OCI-LY3 (cell line): ENCODE data around the gene CCBE1.

Experiments used
- H2AFZ ChIP-seq: fragments of 200-600, 300-600 bp; shearing (Covaris generic); 2 replicates; pipeline ENCODE4 v1.6.0; 2014; ENCODE audit warnings: antibody characterized with exemption, low read depth, low read length
- H3K27ac ChIP-seq: fragments of 200-600, 300-600 bp; sonication (generic); 2 replicates; pipeline ENCODE4 v1.5.1; 2014; ENCODE audit warnings: mild to moderate bottlenecking, low read length, moderate library complexity, mixed read lengths
- H3K27me3 ChIP-seq: fragments of 200-600, 300-600 bp; sonication (generic); 2 replicates; pipeline ENCODE4 v1.6.1; 2014; ENCODE audit warnings: low read depth, low read length, mixed read lengths
- H3K36me3 ChIP-seq: fragments of 200-600, 300-600 bp; sonication (generic); replicated peaks from 2 replicates; pipeline ENCODE3; 2014; ENCODE audit warnings: low read depth, low read length, mixed read lengths
- H3K4me1 ChIP-seq: fragments of 300-600, 200-600 bp; sonication (generic); 2 replicates; pipeline ENCODE4 v1.6.1; 2014; ENCODE audit warnings: low read length, mixed read lengths
- H3K4me2 ChIP-seq: fragments of 200-600, 300-600 bp; sonication (generic); 2 replicates; pipeline ENCODE4 v1.6.1; 2014; ENCODE audit warnings: low read length, mixed read lengths
- H3K4me3 ChIP-seq: fragments of 300-600, 200-600 bp; sonication (generic); 2 replicates; pipeline ENCODE4 v1.5.1; 2014; ENCODE audit warnings: antibody characterized with exemption, mild to moderate bottlenecking, low read length, moderate library complexity
- H3K79me2 ChIP-seq: fragments of 300-600, 200-600 bp; shearing (Covaris generic); 2 replicates; pipeline ENCODE4 v1.6.1; 2014; ENCODE audit warnings: mild to moderate bottlenecking, low read length, mixed read lengths
- H3K9ac ChIP-seq: fragments of 300-600, 200-600 bp; shearing (Covaris generic); 2 replicates; pipeline ENCODE4 v1.6.0; 2014; ENCODE audit warnings: mild to moderate bottlenecking, low read length, moderate library complexity
- H3K9me3 ChIP-seq: fragments of 200-600, 300-600 bp; shearing (Covaris generic); 2 replicates; pipeline ENCODE4 v1.6.1; 2014; ENCODE audit warnings: low read length, mixed read lengths; ENCODE audit not compliant: insufficient read depth
- H4K20me1 ChIP-seq: fragments of 200-600, 300-600 bp; sonication (generic); 2 replicates; pipeline ENCODE4 v1.6.1; 2016; ENCODE audit warnings: low read length, mixed read lengths; ENCODE audit not compliant: insufficient read depth
- EZH2phosphoT487 ChIP-seq: fragments of 200-600 bp; shearing (Covaris generic); IDR thresholded peaks from 2 replicates; pipeline ENCODE4 v1.6.1; 2018; ENCODE audit warnings: antibody characterized with exemption, mixed run types, low read depth
- TF ChIP-seq, protein P1 (sequence below): fragments of 200-600, 300-600 bp; sonication (generic); IDR thresholded peaks from 2 replicates; pipeline ENCODE4 v1.5.1; 2014; ENCODE audit warnings: antibody characterized with exemption, low read length, low read depth

Gene CCBE1

DNA sequence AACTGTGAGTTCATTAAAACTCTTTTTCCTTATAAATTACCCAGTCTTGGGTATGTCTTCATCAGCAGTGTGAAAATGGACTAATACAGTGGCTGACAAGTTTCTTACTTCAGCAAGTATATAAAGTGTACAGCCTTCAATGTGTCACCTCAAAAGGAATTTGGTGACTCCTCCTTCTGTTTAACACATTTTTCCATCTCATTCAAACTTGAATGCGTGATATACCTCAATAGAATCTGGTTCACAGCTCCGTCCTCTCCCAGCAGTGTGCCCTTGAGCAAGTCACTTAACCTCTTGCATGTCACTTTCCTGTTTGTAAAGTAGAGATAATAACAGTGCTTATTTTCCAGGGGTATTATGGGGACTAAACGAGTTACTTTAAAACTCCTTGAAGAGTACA, 159.6 kb downstream of the CCBE1 start:
- peaks cover 15% of the 10 kb centered on the region; the same call in 1 of the 2 replicates for H4K20me1 ChIP-seq

DNA sequence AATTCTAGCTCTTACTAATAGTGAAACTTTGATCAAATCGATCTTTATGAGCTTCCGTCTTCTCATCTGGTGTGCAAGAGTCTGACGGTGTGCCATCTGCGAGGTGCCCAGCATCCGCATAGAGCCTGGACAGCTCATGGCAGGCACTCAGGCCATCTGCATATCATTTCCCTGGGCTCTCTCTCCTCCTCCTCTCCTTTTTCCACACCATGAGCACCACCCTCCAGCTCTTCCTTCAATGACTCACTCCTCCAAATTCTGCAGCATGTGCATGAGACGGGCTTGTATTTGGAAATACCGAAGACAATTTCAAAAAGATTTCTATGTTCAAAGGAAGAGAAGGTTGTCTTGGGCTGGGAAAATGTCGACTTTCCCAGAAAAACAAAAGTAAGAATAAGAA, 161.1 kb downstream of the CCBE1 start:
- Histone ChIP-seq H3K79me2 (no peaks in the 10 kb centered on the region), H3K36me3 (no peaks in the 10 kb centered on the region), H3K4me3 (no peak overlapping the region), H3K27ac (no peak overlapping the region), H3K4me2 (peak overlapping the region; percentile 59), H4K20me1 (peaks cover 15% of the 10 kb centered on the region; the same call in 1 of the 2 replicates), H3K4me1 (peaks cover 23% of the 10 kb centered on the region), H3K9ac (no peak overlapping the region), H3K27me3 (peaks cover 77% of the 10 kb centered on the region), H3K9me3 (no peaks in the 10 kb centered on the region), H2AFZ (no peak overlapping the region)
- TF ChIP-seq, protein P1, sequence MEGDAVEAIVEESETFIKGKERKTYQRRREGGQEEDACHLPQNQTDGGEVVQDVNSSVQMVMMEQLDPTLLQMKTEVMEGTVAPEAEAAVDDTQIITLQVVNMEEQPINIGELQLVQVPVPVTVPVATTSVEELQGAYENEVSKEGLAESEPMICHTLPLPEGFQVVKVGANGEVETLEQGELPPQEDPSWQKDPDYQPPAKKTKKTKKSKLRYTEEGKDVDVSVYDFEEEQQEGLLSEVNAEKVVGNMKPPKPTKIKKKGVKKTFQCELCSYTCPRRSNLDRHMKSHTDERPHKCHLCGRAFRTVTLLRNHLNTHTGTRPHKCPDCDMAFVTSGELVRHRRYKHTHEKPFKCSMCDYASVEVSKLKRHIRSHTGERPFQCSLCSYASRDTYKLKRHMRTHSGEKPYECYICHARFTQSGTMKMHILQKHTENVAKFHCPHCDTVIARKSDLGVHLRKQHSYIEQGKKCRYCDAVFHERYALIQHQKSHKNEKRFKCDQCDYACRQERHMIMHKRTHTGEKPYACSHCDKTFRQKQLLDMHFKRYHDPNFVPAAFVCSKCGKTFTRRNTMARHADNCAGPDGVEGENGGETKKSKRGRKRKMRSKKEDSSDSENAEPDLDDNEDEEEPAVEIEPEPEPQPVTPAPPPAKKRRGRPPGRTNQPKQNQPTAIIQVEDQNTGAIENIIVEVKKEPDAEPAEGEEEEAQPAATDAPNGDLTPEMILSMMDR = no peak
- TF ChIP-seq EZH2phosphoT487 = no peak

More for the DNA sequence above, 159.6 kb downstream of the CCBE1 start:
- Histone ChIP-seq H3K4me3 (no peak overlapping the region), H3K9ac (no peak overlapping the region), H3K4me2 (no peak overlapping the region), H3K27ac (no peak overlapping the region), H3K79me2 (no peaks in the 10 kb centered on the region), H3K9me3 (no peaks in the 10 kb centered on the region), H3K27me3 (peaks cover 70% of the 10 kb centered on the region), H3K36me3 (no peaks in the 10 kb centered on the region), H3K4me1 (peaks cover 23% of the 10 kb centered on the region), H2AFZ (no peak overlapping the region)
- no peak for TF ChIP-seq EZH2phosphoT487
- TF ChIP-seq, protein P1 = no peak

DNA sequence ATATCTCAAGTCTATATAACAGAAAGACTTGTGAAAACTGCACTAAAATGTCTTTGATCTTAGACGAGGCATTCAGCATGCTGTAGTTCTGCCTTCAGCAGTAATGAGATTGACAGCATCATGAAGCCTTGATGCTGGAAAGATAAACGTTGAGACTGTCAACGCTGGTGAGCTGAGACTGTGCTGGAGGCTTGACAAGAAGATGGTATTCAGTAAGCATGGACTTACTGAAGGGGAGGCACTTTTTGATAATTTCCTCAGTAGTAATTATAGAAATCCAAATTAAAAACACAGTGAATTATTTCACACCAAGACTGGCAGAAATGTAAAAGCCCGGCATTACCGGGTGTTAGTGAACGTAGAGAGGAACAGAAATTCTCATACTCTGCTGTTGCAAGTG, 162.2 kb downstream of the CCBE1 start:
- peaks cover 15% of the 10 kb centered on the region; the same call in 1 of the 2 replicates for H4K20me1 ChIP-seq
- H3K4me2 ChIP-seq = peak overlapping the region; percentile 59
- no peak overlapping the region for H3K9ac ChIP-seq
- H3K9me3 ChIP-seq = no peaks in the 10 kb centered on the region
- peaks cover 23% of the 10 kb centered on the region for H3K4me1 ChIP-seq
- TF ChIP-seq, protein P1 = no peak
- 0 out of 2 replicates have a peak, but pooled peaks have one; percentile 45 for TF ChIP-seq EZH2phosphoT487
- no peak overlapping the region for H3K27ac ChIP-seq
- H3K36me3 ChIP-seq = no peaks in the 10 kb centered on the region
- H3K27me3 ChIP-seq = peaks cover 74% of the 10 kb centered on the region
- H2AFZ ChIP-seq = no peak overlapping the region
- no peaks in the 10 kb centered on the region for H3K79me2 ChIP-seq
- H3K4me3 ChIP-seq = peak overlapping the region; percentile 24; the same call in 1 of the 2 replicates

DNA sequence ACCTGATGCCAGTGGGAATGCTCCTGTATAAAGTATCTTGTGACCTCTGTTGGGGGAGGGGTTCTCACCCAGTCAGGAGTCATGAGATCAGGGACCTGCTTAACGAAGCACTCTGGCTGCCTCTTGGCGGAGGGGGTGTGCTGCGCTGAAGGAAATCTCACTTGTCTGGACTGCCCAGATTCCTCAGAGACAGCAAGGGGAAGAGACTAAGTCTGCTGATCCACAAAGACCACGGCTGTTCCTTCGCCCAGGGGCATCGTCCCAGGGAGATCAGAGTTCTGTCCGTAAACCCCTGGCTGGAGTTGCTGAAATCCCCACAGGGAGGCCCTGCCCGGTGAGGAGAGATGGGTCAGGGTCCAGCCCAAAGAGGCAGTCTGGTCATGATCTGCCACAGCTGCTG, 168.4 kb downstream of the CCBE1 start:
- no peaks in the 10 kb centered on the region for H3K79me2 ChIP-seq
- H3K9me3 ChIP-seq = no peaks in the 10 kb centered on the region
- peaks cover 70% of the 10 kb centered on the region for H3K27me3 ChIP-seq
- H2AFZ ChIP-seq = no peak overlapping the region
- no peak overlapping the region for H3K4me3 ChIP-seq
- no peak overlapping the region for H3K27ac ChIP-seq
- TF ChIP-seq EZH2phosphoT487 = no peak
- TF ChIP-seq, protein P1 = no peak
- H4K20me1 ChIP-seq = no peaks in the 10 kb centered on the region
- no peaks in the 10 kb centered on the region for H3K4me1 ChIP-seq
- no peak overlapping the region for H3K4me2 ChIP-seq
- H3K36me3 ChIP-seq = no peaks in the 10 kb centered on the region
- no peak overlapping the region for H3K9ac ChIP-seq
